ENCODE measurements around the gene IFNW1.
"Not testable (repeated sequence)": the region's sequence is repeated elsewhere in the genome, so short reads cannot be mapped to it uniquely, and the experiment has no call there.

The IFNW1 gene

DNA sequence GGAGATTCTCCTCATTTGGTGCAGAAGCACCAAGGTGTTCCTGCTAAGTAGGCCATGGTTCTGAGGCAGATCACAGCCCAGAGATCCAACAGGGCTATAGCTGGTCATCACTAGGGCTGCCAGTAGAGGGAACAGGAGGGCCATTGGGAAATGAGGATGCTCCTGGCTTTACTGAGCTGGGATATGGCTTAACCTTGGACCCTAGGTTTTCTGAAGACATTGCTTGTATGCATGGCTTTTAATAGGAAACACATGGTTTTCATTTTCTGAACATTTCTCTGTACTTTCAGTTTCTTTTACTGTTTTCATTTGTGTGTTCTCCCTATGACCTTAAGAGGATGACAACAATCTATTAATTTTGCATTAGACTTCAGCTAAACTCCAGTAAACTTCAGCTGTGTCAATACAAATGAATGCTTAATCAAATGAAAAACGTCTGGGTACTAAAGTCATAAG, at the start of gene IFNW1:
Gene IFNW1, minus strand, starts transcription at position 406 of the 456 bp plus-strand sequence. Its CDS starts 262 bp downstream, at position 144.
- no peak for DNase-seq (ENCODE audit: low spot score)

GRCh38 chr9:21187487-21187886, 45.9 kb upstream of the IFNW1 start, which contains the start of gene IFNA4:
TSS of gene IFNA4 (minus strand) at chr9:21187587. CDS start at chr9:21187531, 56 bp downstream.
- DNase-seq (ENCODE audit: low spot score) = not testable (repeated sequence)

GRCh38 chr9:21182810-21183736, 41.4 kb upstream of the IFNW1 start:
- DNase-seq (ENCODE audit: low spot score) = peak; percentile 41

- no peak for DNase-seq (ENCODE audit: low spot score)
Observed at GRCh38 chr9:21174671-21175070, 33.0 kb upstream of the IFNW1 start.

DNA sequence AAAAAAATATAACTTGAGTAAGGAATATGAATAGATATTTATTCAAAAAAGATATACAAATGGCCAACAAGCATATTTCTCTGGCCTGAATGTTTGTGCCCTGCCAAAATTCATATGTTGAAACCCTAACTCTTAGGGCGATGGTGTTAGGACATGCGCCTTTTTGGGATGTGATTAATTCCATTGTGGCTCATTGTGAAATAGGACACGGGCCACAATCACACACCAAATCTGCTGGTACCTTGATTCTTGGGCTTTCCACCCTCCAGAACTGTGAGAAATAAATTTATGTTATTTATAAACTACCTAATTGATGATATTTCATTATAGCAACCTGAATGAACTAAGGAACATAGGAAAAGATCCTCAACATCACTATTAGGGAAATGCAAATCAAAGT, 30.5 kb upstream of the IFNW1 start:
- DNase-seq (ENCODE audit: low spot score) = no peak

DNA sequence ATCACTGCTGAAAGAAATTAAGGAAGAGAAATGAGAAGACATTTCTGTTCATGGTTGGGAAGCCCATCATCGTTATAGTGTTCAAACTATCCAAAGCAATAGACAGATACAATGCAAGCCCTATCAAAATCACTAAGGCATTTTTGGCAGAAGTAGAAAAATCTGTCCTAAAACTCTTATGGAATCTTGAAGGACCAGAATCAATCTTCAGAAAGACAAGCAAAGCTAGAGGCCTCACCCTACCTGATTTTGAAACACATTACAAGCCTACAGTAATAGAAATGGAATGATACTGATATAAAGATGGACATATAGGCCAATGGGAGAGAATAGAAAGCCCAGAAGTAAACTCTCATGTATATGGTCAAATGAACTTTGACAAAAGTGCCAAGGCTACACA, 29.7 kb upstream of the IFNW1 start:
- no peak for DNase-seq (ENCODE audit: low spot score)

DNA sequence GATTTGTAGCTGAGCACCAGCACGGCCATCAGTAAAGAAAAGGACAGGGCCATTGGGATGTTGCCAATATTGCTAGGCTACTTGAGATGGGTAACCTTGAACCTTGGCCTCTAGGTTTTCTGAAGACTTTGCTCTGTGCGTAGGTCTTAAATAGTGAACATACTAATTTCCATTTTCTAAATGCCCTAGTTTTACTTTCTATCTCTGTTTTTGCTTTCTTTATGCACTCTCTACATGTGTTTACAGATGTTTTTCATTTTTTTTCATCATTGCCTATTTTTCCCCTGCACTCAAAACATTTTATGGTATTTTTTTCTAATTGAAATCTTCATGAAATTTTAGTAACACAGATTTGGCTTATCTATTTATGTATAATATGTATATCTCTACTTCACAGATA, 24.9 kb upstream of the IFNW1 start, which contains the start of gene IFNA21:
Gene IFNA21, minus strand, starts transcription at position 101 of the 400 bp plus-strand sequence. Its CDS starts 48 bp downstream, at position 53.
- not testable (repeated sequence) for DNase-seq (ENCODE audit: low spot score)

GRCh38 chr9:21165516-21165915, 23.9 kb upstream of the IFNW1 start:
- DNase-seq (ENCODE audit: low spot score) = no peak

DNA sequence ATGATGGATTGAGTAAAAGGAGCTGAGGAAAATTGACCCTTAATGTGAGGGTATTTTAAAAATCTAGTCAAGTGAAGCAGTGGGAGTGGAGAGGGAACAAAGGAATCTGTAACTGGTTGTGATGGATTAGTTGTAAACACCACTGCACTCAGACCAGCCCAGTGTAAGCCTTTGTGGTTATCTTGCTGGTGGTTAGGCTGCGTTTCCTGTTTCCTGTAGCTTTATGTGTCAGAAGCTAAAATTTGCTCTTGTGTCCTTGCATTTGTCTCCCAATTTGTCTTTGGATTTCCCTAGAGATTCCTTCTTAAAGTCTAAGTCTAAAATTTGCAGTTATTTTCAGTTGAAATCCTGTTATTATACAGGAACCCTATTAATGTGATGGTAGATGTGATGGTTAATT, 18.5 kb upstream of the IFNW1 start:
- DNase-seq (ENCODE audit: low spot score) = peak; percentile 43

GRCh38 chr9:21155501-21155900, 13.9 kb upstream of the IFNW1 start:
- no peak for DNase-seq (ENCODE audit: low spot score)

DNA sequence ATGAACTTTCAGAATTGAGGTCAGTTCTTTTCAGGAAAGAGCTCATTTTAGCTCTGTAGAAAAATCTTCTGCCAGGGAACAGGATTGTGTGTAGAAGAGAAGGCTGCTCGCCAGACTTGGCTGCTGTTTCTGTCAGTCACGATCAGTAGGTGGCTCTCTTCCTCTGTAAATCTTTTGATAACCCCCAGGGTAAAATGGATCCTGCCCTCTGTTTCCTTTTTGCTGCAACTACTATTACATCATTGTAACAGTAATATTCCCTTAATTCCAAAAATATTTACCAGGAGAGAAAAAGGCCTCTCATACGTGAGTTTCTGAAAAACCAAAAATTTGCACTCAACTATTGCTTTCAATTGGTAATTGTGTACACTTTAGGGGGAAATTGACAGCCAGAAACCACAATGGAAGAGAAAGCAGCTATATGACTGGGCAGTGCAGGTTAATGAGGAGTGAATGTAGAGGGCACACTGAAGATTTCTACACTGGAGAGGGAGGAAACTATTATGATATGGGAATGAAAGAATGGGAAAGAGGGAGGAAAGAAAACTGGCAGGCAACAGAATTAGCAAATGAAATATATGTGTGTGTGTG, 12.5 kb upstream of the IFNW1 start:
- peak; percentile 21 for DNase-seq (ENCODE audit: low spot score)

DNA sequence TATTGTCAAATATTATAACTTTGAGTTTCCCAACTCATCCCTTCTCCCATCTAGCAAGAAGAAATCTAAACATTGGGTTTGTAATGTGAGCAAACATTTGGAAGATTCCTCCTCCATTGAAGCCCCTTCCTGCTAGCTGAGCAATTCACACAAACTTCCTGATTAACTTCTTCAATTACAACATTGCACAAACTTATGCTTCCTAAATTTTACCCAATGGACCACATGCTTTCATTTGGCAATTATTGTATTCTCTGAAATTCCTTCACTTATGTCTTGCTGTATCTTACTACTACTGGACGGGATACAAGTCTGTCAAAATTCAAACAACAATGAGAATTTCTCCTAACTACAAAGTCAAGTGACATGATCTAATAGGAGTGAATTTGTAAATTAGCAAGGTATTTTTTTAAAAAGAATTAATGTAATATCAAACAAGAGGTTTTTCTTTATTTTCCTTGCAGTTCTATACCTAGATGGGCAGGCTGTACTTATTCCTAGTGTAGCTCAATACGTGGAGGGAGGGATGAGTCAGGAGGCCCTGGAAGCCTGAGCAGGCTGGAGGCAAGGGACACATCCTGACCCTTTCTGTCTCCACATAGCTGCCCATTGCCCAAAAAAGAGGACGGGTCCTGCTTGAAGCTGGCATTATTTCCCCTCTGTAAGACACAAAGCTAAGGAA, 11.8 kb upstream of the IFNW1 start:
- no peak for DNase-seq (ENCODE audit: low spot score)

GRCh38 chr9:21144603-21145002, 3.0 kb upstream of the IFNW1 start:
- DNase-seq (ENCODE audit: low spot score) = no peak

DNA sequence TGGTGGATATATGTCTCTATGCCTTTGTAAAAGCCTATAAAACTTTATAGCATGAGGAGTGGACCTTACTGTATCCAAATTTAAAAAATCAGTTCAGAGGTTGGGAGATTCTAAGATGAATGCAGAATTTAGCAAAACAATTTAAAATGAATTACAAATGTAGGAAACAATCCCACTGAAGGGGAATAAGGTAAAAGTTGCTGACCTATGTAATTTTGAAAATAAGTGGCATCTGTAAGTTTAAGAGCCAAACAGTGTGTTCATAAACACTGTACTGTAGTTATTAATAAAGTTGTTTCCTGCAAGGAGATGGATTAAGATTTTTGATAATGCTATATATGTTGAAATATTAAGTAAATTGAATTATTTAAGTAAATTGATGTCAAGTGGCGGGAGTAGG, 4.6 kb downstream of the IFNW1 start:
- no peak for DNase-seq (ENCODE audit: low spot score)

DNA sequence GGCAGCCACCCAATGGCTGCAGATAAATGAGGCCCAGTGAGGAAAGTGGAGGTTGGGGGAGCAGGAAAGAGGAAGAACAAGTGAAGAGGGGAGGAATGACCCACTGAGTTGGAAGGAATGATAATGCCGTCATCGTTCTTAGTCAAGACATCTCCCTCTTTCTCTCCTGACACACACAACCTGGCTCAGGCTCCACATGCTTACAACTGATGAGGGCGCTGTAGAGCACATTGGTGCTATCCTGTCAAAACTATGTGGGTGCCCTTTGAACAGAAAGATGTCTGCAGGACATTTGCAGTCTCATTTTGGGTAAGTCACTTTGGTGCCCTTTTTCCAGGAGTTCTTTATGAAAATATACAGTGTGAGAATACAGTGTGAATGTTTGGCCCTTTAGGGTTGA, 5.9 kb downstream of the IFNW1 start:
- no peak for DNase-seq (ENCODE audit: low spot score)

DNA sequence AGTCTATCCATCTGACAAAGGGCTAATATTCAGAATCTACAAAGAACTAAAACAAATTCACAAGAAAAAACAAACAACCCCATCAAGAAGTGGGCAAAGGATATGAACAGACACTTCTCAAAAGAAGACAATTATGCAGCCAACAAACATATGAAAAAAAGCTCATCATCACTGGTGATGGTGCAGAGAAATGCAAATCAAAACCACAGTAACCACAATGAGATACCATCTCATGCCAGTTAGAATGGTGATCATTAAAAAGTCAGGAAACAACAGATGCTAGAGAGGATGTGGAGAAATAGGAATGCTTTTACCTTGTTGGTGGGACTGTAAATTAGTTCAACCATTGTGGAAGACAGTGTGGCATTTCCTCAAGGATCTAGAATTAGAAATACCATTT, 13.4 kb downstream of the IFNW1 start:
- DNase-seq (ENCODE audit: low spot score) = not testable (repeated sequence)

GRCh38 chr9:21121595-21122251, 19.9 kb downstream of the IFNW1 start:
- no peak for DNase-seq (ENCODE audit: low spot score)

- no peak for DNase-seq (ENCODE audit: low spot score)
Observed at GRCh38 chr9:21121079-21121478, 20.6 kb downstream of the IFNW1 start.

GRCh38 chr9:21119093-21119770, 22.4 kb downstream of the IFNW1 start:
- no peak for DNase-seq (ENCODE audit: low spot score)

DNA sequence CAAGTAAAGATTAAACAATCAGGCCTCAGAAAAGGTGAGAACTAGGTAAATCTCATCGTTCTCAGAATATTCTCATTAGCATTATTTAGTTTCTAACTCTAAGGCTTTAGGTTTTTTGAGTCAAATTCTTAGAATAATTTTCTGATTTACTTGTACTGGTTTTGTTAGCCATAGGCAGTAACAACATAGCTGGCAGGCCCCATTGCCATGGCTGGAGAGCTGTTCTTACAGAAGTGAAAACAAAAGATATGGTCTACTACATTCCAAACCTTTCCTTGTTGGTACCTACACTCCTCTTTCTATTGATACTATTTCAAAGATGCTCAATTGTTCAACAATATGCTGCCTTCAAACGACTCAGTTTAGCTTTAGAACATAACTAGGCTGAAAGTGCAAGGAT, 27.3 kb downstream of the IFNW1 start:
- DNase-seq (ENCODE audit: low spot score) = no peak

All from CD4-positive, alpha-beta T cell treated with Interleukin-15 for 4 hours (primary cell).